ENCODE data around the gene ABHD13.
A peak's percentile ranks its signal among the peaks of the same experiment; 100 is the strongest.

ABHD13 gene

DNA sequence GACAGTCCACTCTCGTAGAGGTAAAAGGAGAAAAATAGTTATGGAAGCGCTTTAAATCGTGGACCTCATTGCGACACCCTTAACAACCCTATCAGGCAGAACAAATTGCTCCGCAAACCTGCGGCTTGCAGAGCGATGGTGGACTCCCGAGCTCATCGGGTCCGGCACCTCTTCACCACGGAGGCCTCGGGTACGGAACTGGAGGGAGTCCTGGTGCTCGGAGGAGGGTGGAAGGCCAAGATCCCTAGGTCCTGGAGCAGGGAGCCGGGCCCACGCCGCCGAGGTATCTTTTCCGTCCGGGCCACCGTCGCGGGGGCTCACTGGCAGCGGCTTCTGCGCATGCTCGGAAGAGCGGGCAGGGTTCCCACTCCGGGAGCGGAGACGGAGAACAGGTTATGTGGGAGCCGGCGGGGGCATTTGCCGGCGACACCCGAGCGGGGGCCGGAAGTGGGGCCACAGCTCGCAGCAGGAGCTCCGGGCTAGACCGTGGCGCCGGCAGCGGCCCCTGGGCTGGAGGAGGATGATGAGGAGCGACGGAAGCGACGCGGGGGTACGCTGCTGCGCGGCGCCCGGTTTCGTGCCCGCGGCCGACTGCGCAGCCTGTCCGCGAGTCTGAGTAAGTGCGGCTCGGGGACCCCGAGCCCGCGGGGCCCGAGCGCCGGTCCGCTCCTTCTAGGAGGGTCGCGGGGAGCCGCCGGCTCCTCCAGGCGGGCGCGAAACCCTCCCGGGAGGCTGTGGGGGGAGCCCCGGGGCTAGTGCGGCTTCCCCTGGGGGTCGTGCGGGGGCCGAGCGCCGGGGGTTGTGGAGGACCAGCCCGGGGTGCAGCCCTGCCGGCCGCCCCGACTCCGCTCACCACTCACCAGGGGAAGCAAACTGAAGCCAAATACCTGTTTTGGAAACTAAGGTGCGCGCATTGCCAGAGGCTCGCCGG, at the start of gene ABHD13:
TSS of gene ABHD13 (plus strand) at position 349 of the 931 bp plus-strand sequence. CDS start 10,827 bp downstream, outside the sequence.
- Mint-ChIP-seq H3K4me1 (ENCODE audit: low read depth) (peaks cover 37% of the 10 kb centered on the region), H3K27me3 (ENCODE audit: low read depth) (no peaks in the 10 kb centered on the region), H3K36me3 (ENCODE audit: low read depth) (peaks cover 3% of the 10 kb centered on the region), H3K27ac (peak within 1 kb of the TSS; percentile 93), H3K9me3 (no peaks in the 10 kb centered on the region), H3K4me3 (peak within 1 kb of the TSS; percentile 93)
- DNase-seq (ENCODE audit: low spot score), result peak; percentile 92

- DNase-seq (ENCODE audit: low spot score), result no peak
- no peaks in the 10 kb centered on the region for H3K36me3 Mint-ChIP-seq (ENCODE audit: low read depth)
- no peak overlapping the region for H3K27ac Mint-ChIP-seq
- no peaks in the 10 kb centered on the region for H3K4me1 Mint-ChIP-seq (ENCODE audit: low read depth)
- no peak overlapping the region for H3K4me3 Mint-ChIP-seq
- peaks cover 7% of the 10 kb centered on the region for H3K9me3 Mint-ChIP-seq
- H3K27me3 Mint-ChIP-seq (ENCODE audit: low read depth), result peaks cover 2% of the 10 kb centered on the region
Measured at GRCh38 chr13:108168929-108169328, 49.3 kb upstream of the ABHD13 start.

- Mint-ChIP-seq H3K27ac (no peak overlapping the region), H3K4me1 (ENCODE audit: low read depth) (no peaks in the 10 kb centered on the region), H3K27me3 (ENCODE audit: low read depth) (no peaks in the 10 kb centered on the region), H3K36me3 (ENCODE audit: low read depth) (no peaks in the 10 kb centered on the region), H3K9me3 (peaks cover under 1% of the 10 kb centered on the region), H3K4me3 (no peak overlapping the region)
- DNase-seq (ENCODE audit: low spot score), result peak; percentile 7
Measured at GRCh38 chr13:108176685-108177274, 41.4 kb upstream of the ABHD13 start.

GRCh38 chr13:108178078-108178477, 40.1 kb upstream of the ABHD13 start:
- Mint-ChIP-seq H3K9me3 (no peaks in the 10 kb centered on the region), H3K4me1 (ENCODE audit: low read depth) (no peaks in the 10 kb centered on the region), H3K27ac (no peak overlapping the region), H3K4me3 (no peak overlapping the region), H3K36me3 (ENCODE audit: low read depth) (no peaks in the 10 kb centered on the region), H3K27me3 (ENCODE audit: low read depth) (no peaks in the 10 kb centered on the region)
- DNase-seq (ENCODE audit: low spot score), result no peak

DNA sequence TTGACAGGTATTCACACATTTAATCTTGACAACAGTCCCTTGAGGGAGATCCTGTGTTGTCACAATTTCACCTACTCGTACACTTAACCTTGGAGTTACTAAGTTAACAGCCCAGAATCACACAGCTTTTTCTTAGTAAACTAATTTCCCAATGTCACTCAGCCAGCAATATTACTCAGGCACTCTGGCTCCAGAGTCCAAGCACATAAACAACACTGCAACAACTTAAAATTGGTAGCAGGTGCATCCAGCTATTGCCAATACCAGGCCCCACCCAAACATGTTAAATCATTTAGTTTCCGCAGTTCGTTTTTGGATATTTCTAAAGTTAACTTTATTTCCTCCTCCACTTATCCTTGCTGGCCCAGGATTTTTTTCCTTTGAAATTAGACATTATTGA, 35.5 kb upstream of the ABHD13 start:
- DNase-seq (ENCODE audit: low spot score), result no peak
- peaks cover 5% of the 10 kb centered on the region for H3K4me1 Mint-ChIP-seq (ENCODE audit: low read depth)
- H3K4me3 Mint-ChIP-seq, result no peak overlapping the region
- no peak overlapping the region for H3K27ac Mint-ChIP-seq
- H3K27me3 Mint-ChIP-seq (ENCODE audit: low read depth), result peaks cover 7% of the 10 kb centered on the region
- H3K36me3 Mint-ChIP-seq (ENCODE audit: low read depth), result no peaks in the 10 kb centered on the region
- H3K9me3 Mint-ChIP-seq, result no peaks in the 10 kb centered on the region

DNA sequence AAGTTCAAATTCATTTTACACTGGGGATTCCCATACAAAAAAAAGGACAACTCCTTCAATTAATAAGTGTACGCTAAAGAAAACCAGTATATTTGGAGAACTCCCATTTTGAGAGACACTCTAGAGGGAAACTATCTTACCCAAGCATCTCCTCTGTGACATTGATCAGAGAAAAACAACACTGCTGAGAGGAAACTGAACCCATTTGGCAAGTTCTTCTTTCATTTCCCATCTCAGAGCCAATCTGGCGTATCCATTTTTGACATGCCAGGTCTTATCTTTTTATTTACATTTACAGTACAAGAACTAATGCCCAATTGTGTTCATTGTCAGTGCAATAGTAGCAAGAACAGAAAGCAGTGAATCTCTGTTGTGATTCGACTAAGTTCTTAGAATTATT, 33.0 kb upstream of the ABHD13 start:
- Mint-ChIP-seq H3K27me3 (ENCODE audit: low read depth) (peaks cover 7% of the 10 kb centered on the region), H3K4me1 (ENCODE audit: low read depth) (peaks cover 5% of the 10 kb centered on the region), H3K27ac (no peak overlapping the region), H3K9me3 (peaks cover 3% of the 10 kb centered on the region), H3K4me3 (no peak overlapping the region), H3K36me3 (ENCODE audit: low read depth) (no peaks in the 10 kb centered on the region)
- DNase-seq (ENCODE audit: low spot score), result no peak

- Mint-ChIP-seq H3K4me1 (ENCODE audit: low read depth) (peaks cover 4% of the 10 kb centered on the region), H3K27me3 (ENCODE audit: low read depth) (peaks cover 7% of the 10 kb centered on the region), H3K36me3 (ENCODE audit: low read depth) (peaks cover 2% of the 10 kb centered on the region), H3K9me3 (peaks cover 8% of the 10 kb centered on the region), H3K27ac (no peak overlapping the region), H3K4me3 (no peak overlapping the region)
- DNase-seq (ENCODE audit: low spot score), result no peak
Measured at GRCh38 chr13:108188260-108188659, 29.9 kb upstream of the ABHD13 start.

- Mint-ChIP-seq H3K9me3 (peaks cover 21% of the 10 kb centered on the region), H3K4me1 (ENCODE audit: low read depth) (no peaks in the 10 kb centered on the region), H3K4me3 (no peak overlapping the region), H3K27me3 (ENCODE audit: low read depth) (no peaks in the 10 kb centered on the region), H3K27ac (no peak overlapping the region), H3K36me3 (ENCODE audit: low read depth) (peaks cover 2% of the 10 kb centered on the region)
- no peak for DNase-seq (ENCODE audit: low spot score)
Measured at GRCh38 chr13:108190897-108191296, 27.3 kb upstream of the ABHD13 start.

GRCh38 chr13:108193806-108194205, 24.4 kb upstream of the ABHD13 start:
- DNase-seq (ENCODE audit: low spot score), result no peak
- H3K4me1 Mint-ChIP-seq (ENCODE audit: low read depth), result no peaks in the 10 kb centered on the region
- H3K36me3 Mint-ChIP-seq (ENCODE audit: low read depth), result peaks cover 2% of the 10 kb centered on the region
- H3K9me3 Mint-ChIP-seq, result peaks cover 26% of the 10 kb centered on the region
- H3K4me3 Mint-ChIP-seq, result no peak overlapping the region
- peaks cover 7% of the 10 kb centered on the region for H3K27me3 Mint-ChIP-seq (ENCODE audit: low read depth)
- H3K27ac Mint-ChIP-seq, result no peak overlapping the region

- no peak for DNase-seq (ENCODE audit: low spot score)
- Mint-ChIP-seq H3K27me3 (ENCODE audit: low read depth) (peaks cover 9% of the 10 kb centered on the region), H3K9me3 (peaks cover 23% of the 10 kb centered on the region), H3K36me3 (ENCODE audit: low read depth) (peaks cover 2% of the 10 kb centered on the region), H3K27ac (no peak overlapping the region), H3K4me1 (ENCODE audit: low read depth) (no peaks in the 10 kb centered on the region), H3K4me3 (no peak overlapping the region)
Measured at GRCh38 chr13:108194435-108194936, 23.7 kb upstream of the ABHD13 start.

GRCh38 chr13:108195146-108195545, 23.0 kb upstream of the ABHD13 start:
- H3K4me3 Mint-ChIP-seq, result no peak overlapping the region
- H3K9me3 Mint-ChIP-seq, result peaks cover 23% of the 10 kb centered on the region
- peaks cover 13% of the 10 kb centered on the region for H3K27me3 Mint-ChIP-seq (ENCODE audit: low read depth)
- no peak overlapping the region for H3K27ac Mint-ChIP-seq
- no peaks in the 10 kb centered on the region for H3K4me1 Mint-ChIP-seq (ENCODE audit: low read depth)
- peaks cover 2% of the 10 kb centered on the region for H3K36me3 Mint-ChIP-seq (ENCODE audit: low read depth)
- DNase-seq (ENCODE audit: low spot score), result no peak

DNA sequence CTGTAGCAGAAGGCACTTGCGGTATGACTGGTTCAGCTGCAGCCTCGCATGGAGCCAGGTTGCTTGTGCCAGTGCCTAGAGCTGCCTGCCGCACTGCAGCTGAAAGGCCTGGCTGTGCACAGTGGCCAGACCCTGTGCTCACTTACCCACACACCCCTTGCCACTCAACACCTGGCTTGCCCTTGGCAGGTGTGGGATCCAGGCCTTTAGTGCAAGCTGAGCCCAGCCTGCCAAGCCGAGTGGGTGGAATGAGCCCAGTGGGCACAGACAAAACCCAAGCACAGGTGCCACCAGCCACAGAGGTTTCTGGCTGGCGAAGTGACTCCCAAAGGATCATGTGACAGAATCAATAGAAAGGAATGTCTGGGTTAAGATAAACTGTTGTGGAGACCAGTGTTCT, 22.3 kb upstream of the ABHD13 start:
- DNase-seq (ENCODE audit: low spot score), result no peak
- Mint-ChIP-seq H3K4me1 (ENCODE audit: low read depth) (peaks cover 1% of the 10 kb centered on the region), H3K27me3 (ENCODE audit: low read depth) (peaks cover 13% of the 10 kb centered on the region), H3K4me3 (no peak overlapping the region), H3K36me3 (ENCODE audit: low read depth) (no peaks in the 10 kb centered on the region), H3K9me3 (peaks cover 23% of the 10 kb centered on the region), H3K27ac (no peak overlapping the region)

- H3K4me3 Mint-ChIP-seq, result no peak overlapping the region
- no peak overlapping the region for H3K27ac Mint-ChIP-seq
- no peaks in the 10 kb centered on the region for H3K36me3 Mint-ChIP-seq (ENCODE audit: low read depth)
- peaks cover 26% of the 10 kb centered on the region for H3K4me1 Mint-ChIP-seq (ENCODE audit: low read depth)
- H3K9me3 Mint-ChIP-seq, result peaks cover 5% of the 10 kb centered on the region
- DNase-seq (ENCODE audit: low spot score), result no peak
- H3K27me3 Mint-ChIP-seq (ENCODE audit: low read depth), result peaks cover 26% of the 10 kb centered on the region
Measured at GRCh38 chr13:108200781-108201398, 17.3 kb upstream of the ABHD13 start.

GRCh38 chr13:108210551-108210950, 7.6 kb upstream of the ABHD13 start:
- no peaks in the 10 kb centered on the region for H3K9me3 Mint-ChIP-seq
- DNase-seq (ENCODE audit: low spot score), result no peak
- H3K4me3 Mint-ChIP-seq, result no peak overlapping the region
- H3K27me3 Mint-ChIP-seq (ENCODE audit: low read depth), result no peaks in the 10 kb centered on the region
- H3K4me1 Mint-ChIP-seq (ENCODE audit: low read depth), result peaks cover 26% of the 10 kb centered on the region
- H3K27ac Mint-ChIP-seq, result no peak overlapping the region
- peaks cover 28% of the 10 kb centered on the region for H3K36me3 Mint-ChIP-seq (ENCODE audit: low read depth)
